NCI-H1417 treated with DMSO at 0.1 percent for 48 hours (cell line): ENCODE results near the gene EEIG2.
A peak's percentile ranks its signal among the peaks of the same experiment; 100 is the strongest.
"Not testable (repeated sequence)": the region's sequence is repeated elsewhere in the genome, so short reads cannot be mapped to it uniquely, and the experiment has no call there.

Experiments
- DNase-seq: peaks from one replicate; lab custom pipeline; 2025; lab: John Stamatoyannopoulos, UW

The EEIG2 gene

DNA sequence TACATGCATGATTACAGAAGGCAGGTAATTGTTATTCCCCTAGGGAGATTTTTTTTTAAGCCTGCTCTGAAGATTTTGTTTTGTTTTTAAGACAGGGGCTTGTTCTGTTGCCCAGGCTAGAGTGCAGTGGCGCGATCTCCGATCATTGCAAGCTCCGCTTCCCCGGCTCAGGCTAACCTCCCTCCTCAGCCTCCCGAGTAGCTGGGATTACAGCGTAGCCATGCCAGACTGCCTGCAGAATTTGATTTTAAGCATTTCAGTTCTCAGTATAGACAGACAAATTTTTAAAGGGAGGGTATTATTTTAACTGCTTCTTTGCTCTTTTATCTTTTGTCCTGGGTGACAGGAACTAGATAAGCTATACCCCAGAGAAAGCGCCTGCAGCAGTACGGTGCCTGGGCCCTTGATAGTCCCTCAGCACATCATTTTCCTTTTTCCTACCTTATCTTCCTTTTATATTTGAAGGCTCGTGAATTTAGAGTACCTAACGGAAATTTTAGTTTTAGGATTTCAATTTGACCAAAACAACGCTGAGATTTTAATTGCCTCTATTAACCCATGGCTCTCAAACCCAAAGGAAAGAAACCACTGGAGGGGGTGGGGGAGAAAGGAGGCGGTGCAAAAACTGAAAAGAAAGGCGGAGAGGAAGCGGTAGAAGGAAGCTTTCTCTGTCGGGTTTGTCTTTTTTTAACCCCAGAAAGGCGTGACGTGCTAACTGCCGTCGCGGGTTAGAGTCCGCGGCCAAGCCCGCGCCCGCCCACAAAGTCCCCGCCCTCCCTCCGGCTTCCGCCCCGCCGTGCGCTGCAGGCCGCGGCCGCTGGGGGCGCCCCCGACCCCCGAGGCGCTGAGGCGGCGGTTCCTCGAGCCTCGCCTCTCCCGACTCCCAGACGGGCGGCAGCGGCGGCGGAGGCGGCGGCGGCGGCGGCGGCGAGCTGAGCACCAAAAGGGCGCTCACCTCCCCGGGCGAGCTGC, at the start of gene EEIG2:
EEIG2 (plus strand) TSS at position 886 of the 972 bp plus-strand sequence. CDS start 329 bp downstream, outside the sequence.
- DNase-seq, result no peak

DNA sequence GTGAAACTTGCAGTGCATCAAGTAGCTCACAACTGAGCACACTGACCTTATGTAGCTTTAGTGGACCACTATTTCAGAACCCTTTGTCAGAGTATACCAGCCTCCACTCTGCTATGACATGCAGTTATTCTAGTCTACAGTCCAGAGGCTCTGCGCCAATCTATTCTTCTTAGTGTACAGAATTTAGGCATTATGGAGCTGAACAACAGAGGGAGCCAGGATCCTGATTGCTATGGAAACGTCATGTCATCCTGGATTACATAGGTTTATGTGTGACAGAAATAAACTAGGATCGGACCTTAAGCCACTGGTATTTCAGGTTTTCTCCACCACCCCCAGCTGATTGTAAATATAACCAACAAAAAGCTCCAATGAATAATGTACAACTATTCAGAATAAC, 48.1 kb upstream of the EEIG2 start:
- no peak for DNase-seq

DNA sequence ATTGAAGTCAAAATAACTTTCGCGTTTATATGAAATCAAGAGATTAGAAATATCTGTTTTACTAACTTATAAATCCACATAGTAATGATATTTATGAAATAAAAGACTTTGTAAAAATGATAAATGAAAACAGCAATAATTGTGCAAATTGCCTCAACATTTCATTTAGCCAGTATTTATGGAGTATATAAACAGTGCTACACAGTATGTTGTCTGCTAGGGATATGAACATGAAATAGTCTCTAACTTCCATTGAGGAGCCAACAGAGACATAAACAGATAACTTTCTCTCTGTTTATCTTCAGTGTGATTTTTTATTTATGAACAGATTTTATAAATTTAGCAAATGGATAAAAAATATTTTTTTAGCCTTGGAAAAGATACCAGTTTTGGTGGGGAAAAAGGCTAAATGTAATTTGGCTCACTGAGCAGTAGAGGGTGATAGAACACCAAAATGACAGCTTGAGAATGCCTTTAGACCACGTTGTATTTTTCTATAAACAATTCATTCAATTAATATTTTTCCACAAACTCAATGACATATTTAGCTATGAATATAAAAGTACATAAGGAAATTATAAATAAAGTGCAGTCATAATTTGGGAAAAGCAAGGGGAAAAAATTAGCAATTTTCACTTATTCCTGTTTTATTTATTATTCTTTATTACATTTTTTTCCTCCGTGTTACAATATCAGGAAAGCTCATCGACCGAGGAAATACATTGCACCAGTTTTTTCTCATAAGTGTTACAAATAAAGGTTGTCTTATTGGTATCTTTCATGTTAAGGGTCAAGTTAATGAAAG, 47.5 kb upstream of the EEIG2 start:
- DNase-seq, result peak; percentile 1

DNA sequence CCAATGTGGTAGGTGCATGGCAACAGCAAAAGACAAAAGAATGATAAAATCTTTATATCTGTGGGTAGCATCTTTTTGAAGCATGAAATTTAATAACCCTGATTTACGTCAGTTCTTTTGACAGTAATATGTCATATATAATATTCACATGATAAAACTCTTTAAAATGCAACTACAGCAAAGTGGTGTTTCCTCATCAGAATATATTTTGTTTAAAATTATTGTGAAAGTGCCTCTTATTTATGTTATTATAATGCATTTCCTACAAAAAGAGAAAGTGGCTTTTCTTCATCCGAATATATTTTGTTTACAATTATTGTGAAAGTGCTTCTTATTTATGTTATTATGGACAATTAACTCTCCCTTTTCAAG, 46.9 kb upstream of the EEIG2 start:
- DNase-seq, result no peak

DNA sequence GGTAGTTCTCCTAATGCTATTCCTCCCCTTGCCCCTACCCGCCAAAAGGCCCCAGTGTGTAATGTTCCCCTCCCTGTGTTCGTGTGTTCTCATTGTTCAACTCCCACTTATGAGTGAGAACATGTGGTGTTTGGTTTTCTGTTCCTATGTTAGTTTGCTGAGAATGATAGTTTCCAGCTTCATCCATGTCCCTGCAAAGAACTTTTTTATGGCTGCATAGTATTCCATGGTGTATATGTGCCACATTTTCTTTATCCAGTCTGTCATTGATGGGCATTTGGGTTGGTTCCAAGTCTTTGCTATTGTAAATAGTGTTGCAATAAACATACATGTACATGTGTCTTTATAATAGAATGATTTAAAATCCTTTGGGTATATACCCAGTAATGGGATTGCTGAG, 46.0 kb upstream of the EEIG2 start:
- not testable (repeated sequence) for DNase-seq

DNA sequence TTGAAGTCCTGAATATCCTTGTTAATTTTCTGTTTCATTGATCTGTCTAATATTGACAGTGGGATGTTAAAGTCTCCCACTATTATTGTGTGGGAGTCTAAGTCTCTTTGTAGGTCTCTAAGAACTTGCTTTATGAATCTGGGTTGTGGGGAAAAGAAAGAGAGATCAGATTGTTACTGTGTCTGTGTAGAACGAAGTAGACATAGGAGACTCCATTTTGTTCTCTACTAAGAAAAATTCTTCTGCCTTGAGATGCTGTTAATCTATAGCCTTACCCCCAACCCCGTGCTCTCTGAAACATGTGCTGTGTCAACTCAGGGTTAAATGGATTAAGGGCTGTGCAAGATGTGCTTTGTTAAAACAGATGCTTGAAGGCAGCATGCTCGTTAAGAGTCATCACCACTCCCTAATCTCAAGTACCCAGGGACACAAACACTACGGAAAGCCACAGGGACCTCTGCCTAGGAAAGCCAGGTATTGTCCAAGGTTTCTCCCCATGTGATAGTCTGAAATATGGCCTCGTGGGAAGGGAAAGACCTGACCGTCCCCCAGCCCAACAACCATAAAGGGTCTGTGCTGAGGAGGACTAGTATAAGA, 42.5 kb upstream of the EEIG2 start:
- DNase-seq, result not testable (repeated sequence)

DNA sequence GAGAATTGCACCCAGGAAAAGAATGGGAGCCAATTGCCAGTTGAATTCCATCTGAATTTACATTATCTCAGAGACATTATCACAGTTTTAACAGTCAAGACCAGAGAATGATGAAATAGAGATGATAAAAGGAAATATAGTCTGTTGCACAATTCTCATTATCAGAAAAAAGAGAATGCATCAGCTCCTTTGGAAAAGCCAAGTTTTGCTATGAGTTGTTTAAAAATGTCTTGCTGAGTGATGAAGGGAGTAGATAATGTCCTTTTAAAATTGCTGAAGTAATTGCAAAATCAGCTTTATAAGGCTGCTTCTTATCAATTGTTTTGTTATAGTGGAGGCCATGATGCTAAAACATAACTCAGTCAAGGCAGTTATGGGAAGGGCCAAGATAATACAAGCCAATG, 37.9 kb upstream of the EEIG2 start:
- no peak for DNase-seq

DNA sequence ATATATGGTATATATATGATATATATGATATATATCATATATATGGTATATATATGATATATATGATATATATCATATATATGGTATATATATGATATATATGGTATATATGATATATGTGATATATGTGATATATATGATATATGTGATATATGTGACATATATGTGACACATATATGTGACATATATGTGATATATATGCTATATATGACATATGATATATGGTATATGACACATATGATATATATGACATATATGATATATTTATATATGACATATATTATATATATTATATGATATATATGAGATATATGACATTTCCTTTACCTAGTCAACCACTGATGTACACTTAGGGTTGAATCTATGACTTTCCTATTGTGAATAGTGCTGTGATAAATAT, 36.1 kb upstream of the EEIG2 start:
- DNase-seq, result no peak

DNA sequence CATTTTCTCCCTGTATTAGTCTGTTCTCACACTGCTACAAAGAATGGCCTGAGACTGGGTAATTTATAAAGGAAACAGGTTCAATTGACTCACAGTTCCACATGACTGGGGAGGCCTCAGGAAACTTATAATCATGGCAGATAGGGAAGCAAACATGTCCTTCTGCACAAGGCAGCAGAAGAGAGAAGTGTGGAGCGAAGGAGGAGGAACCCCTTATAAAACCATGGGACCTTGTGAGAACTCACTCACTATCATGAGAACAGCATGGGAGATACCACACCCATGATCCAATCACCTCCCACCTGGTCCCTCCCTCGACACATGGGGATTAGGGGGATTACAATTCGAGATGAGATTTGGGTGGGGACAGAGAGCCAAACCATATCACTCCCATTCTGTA, 35.2 kb upstream of the EEIG2 start:
- DNase-seq, result no peak

DNA sequence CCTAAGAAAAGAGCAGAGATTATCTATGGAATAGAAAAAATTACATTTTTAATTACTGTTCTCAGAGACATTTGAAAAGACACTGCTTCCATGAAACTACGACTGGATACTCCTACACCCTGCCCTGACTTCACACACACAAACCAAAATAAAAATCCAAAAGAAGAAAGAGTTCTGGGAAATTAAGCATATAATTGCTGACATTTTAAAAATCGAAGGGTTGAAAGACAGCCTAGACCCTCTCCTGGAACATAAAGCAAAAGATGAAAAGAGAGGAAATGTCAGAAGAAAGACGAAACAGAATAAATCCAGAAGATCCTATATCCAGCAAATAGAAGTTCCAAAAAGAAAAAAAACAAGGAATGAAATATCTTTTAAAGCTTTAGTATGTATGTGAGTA, 32.8 kb upstream of the EEIG2 start:
- no peak for DNase-seq

DNA sequence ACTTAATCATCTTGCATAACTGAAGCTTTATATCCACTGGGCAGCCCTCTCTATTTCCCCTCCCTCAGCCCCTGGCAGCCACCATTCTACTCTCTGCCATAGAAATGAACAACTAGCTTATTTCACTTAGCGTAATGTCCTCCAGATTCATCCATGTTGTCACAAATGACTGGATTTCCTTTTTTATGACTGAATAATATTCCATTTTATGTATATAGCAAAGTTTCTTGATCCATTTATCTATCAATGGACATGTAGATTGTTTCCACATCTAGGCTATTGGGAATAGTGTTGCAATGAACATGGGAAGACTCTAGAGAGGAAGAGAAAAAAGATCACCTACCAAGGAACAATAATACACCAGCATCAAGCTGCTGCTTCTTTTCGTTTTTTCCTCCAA, 32.1 kb upstream of the EEIG2 start:
- DNase-seq, result no peak

DNA sequence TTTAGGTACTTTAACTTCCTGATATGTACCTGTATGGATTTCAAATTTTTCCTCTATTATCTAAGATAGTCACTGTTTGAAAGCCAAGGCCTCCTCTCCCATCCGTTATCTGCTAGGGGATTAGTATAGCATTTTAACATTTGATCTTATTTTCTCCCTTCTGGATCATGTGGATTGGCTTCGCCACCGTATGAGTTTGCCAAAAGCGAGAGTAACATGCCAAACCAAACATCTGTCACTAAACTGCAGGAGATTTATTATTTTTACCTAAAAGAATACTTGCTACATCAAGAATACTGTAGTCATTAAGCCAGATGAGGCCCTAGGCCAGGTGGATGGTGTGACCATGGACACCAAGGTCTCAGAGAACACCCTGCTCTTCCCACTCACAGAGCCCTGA, 28.5 kb upstream of the EEIG2 start:
- DNase-seq, result no peak

DNA sequence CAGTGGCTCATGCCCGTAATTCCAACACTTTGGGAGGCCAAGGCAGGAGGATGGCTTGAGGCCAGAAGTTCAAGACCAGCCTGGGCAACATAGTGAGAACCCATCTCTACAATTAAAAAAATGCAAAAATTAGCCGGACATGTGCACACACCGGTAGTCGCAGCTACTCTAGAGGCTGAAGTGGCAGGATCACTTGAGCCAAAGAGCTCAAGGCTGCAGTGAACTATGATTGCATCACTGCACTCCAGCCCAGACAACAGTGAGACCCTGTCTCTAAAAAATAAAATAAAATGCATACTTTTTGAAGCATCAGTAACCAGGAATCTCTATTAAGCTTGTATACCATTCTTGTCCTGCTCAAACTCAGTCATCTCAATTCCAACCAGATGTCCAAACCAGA, 27.2 kb upstream of the EEIG2 start:
- DNase-seq, result no peak

DNA sequence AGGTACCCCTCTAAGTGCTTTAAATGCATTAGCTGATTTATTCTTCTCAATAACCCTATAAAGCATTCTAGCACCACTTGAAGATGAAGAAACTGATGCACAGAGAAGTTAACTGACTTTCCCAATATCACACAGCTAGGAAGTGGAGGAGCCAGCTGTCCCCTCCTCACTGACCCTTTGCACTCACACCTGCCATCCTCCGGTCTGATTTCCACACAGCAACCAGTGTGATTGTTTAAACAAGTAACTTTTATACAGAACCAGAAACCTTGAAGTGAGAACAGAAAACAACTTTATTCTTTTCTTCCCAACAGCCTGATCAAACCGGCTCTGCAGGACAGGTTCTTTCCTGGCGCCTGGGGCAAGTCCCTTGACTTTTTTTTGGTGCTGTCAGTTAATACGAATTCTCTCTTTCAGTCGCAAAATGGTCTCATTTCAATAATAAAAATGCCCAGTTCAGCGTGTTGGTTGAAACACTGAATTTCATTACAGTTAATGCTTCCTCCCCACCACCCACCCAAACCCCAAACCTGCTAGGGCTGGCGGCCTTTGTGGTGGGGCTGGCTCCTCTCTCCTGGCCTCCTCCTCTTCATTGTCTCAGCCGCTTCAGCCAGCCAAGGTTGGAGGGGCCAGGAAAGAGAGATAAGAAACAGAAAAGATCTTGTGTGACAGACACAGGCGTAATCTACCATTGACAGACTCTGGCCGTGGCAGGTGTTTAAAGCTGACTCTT, 26.4 kb upstream of the EEIG2 start:
- no peak for DNase-seq

DNA sequence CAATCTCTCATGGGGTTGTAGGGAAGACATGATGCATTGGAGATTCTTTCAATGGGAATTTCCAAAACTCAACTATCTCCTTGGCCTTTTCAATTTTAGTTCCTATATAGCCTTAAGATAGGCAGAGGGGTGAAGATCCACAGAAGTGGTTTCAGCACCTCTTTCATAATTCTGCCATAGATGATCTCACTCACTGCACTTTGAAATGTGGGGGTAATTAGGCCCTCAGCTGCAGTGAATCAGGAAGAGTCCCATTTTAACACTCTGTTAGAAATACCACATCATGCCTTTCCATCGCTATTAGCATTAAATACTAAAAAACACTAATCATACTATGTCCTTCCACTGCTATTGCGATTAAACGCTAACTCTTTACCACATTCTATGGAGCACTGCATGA, 25.1 kb upstream of the EEIG2 start:
- no peak for DNase-seq

DNA sequence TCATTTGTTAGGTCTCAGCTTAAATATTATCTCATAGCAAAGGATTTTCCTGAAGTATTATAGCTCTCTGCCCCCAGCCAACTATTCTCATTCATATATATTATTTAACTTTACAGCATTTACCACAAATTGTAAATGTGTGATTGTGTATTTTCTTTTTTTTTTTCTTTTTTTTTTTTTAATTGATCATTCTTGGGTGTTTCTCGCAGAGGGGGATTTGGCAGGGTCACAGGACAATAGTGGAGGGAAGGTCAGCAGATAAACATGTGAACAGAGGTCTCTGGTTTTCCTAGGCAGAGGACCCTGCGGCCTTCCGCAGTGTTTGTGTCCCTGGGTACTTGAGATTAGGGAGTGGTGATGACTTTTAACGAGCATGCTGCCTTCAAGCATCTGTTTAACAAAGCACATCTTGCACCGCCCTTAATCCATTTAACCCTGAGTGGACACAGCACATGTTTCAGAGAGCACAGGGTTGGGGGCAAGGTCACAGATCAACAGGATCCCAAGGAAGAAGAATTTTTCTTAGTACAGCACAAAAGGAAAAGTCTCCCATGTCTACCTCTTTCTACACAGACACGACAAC, 24.5 kb upstream of the EEIG2 start:
- DNase-seq, result not testable (repeated sequence)

DNA sequence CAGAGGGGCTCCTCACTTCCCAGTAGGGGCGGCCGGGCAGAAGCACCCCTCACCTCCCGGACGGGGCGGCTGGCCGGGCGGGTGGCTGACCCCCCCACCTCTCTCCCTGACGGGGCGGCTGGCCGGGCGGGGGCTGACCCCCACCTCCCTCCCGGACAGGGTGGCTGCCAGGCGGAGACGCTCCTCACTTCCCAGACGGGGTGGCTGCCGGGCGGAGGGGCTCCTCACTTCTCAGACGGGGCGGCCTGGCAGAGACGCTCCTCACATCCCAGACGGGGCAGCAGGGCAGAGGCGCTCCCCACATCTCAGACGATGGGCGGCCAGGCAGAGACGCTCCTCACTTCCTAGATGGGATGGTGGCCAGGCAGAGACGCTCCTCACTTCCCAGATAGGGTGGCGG, 23.9 kb upstream of the EEIG2 start:
- not testable (repeated sequence) for DNase-seq

DNA sequence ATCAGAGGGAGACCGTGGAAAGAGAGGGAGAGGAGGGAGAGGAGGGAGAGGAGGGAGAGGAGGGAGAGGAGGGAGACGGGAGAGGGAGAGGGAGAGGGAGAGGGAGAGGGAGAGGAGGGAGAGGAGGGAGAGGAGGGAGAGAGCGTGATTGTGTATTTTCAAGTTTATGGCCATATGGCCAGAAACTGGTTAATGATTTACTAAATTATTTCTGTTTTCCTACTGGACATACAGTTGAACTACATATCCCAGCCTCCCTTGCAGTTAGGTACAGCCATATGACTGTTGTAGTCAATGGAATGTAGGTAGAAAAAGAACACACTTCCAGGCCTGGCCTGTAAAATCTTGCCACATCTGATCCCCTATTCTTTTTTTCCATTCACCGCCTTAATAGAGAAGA, 23.1 kb upstream of the EEIG2 start:
- DNase-seq, result not testable (repeated sequence)

DNA sequence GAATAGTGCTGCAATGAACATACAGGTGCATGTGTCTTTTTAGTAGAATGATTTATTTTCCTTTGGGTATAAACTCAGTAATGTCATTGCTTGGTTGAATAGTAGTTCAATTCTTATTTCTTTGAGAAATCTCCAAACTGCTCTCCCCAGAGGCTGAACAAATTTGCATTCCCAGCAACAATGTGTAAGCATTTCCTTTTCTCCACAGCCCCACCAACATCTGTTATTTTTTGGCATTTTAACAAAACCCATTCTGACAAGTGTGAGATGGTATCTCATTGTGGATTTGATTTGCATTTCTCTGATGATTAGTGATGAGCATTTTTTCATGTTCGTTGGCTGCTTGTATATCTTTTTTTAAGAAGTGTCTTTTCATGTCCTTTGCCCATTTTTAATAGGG, 21.9 kb upstream of the EEIG2 start:
- no peak for DNase-seq

DNA sequence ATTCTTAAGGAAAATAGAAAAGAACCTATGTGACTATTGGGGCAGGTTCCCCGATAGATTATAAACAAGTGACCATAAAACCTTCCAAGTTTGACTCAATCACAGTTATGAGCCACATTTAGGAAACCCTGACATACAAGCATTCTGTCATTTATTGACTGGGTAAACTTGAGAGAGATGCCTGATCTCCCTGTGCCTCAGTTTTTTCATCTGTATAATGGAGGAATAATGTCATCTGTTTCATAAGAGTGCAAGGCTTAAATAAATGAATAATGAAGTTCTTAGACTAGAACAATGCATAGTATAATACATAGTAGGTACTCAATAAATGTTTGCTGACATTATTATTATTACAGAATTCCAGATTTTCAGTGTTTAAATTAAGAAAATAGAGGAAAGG, 18.9 kb upstream of the EEIG2 start:
- DNase-seq, result no peak

DNA sequence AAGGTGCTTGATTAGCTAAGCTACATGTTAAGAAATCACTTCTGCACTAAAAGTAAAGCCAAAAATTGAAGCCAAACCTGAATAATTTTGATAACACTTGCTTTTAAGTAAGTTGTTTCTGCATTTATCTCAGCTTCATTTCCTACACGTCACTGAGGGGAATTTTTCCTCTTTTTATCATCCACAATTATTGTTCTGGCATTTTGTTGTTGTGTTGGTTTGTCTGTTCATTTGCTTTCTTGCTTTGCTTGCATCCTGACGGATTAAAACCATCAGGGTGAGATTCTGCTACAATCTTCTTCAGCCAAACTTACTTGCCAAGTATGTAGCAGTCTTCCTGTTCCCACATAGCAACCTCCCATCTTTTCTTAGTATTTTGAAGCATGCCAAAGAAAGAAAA, 18.0 kb upstream of the EEIG2 start:
- no peak for DNase-seq

DNA sequence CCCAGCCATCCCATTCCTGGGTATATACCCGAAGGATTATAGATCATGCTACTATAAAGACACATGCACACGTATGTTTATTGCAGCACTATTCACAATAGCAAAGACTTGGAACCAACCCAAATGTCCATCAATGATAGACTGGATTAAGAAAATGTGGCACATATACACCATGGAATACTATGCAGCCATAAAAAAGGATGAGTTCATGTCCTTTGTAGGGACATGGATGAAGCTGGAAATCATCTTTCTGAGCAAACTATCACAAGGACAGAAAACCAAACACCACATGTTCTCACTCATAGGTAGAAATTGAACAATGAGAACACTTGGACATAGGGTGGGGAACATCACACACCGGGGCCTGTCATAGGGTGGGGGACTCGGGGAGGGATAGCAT, 12.4 kb upstream of the EEIG2 start:
- not testable (repeated sequence) for DNase-seq
